ENCODE measurements around the gene MAP3K7CL.

DNA sequence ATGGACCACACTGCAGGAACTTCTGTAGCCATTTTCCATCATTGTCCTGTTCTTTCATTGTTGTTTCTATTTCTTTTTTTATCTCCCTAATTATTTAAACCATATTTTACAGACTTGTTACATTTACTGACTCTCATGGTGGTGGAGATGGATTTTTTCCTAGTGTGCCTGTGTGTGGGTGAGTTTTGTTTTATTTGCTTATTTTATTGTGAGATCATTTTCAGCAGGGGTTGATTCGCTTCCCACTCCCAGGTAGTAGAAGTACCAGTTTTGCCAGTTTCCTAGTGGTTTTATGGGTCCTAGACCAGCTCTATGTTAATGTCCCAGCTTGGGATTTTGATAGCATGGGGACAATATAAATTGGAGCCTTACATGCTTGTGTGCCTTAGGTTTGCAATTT, 88.3 kb downstream of the MAP3K7CL start:
- TF ChIP-seq, protein P1, sequence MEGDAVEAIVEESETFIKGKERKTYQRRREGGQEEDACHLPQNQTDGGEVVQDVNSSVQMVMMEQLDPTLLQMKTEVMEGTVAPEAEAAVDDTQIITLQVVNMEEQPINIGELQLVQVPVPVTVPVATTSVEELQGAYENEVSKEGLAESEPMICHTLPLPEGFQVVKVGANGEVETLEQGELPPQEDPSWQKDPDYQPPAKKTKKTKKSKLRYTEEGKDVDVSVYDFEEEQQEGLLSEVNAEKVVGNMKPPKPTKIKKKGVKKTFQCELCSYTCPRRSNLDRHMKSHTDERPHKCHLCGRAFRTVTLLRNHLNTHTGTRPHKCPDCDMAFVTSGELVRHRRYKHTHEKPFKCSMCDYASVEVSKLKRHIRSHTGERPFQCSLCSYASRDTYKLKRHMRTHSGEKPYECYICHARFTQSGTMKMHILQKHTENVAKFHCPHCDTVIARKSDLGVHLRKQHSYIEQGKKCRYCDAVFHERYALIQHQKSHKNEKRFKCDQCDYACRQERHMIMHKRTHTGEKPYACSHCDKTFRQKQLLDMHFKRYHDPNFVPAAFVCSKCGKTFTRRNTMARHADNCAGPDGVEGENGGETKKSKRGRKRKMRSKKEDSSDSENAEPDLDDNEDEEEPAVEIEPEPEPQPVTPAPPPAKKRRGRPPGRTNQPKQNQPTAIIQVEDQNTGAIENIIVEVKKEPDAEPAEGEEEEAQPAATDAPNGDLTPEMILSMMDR (IDR thresholded peaks at IDR 0.05; ENCODE audit: low read depth, low read length) = no peak
- TF ChIP-seq POLR2A (IDR thresholded peaks at IDR 0.05; ENCODE audit: extremely low read depth, insufficient read length) = no peak
- TF ChIP-seq, protein P2, sequence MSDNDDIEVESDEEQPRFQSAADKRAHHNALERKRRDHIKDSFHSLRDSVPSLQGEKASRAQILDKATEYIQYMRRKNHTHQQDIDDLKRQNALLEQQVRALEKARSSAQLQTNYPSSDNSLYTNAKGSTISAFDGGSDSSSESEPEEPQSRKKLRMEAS (IDR thresholded peaks at IDR 0.05; ENCODE audit: low read depth, low read length) = no peak
- TF ChIP-seq MYC (IDR thresholded peaks at IDR 0.05; ENCODE audit: low read depth, low read length) = no peak

All from NB4 (cell line).